SK-N-SH treated with all-trans-retinoic acid at 6 μM for 48 hours (cell line): ENCODE measurements around the gene SARS1.

ENCODE experiments used
- ATAC-seq: fragments of 200-7000 bp; cut with Tn5 transposase; 3 replicates; pipeline ENCODE4 v1.9.1; 2020; ENCODE audit warnings: mild to moderate bottlenecking, moderate library complexity
- ARNTL ChIP-seq: fragments of 450-650 bp; formaldehyde crosslinking; IDR thresholded peaks from 2 replicates; pipeline ENCODE4 v1.5.0; 2020; ENCODE audit warnings: low read depth, mild to moderate bottlenecking, moderate library complexity, borderline replicate concordance
- BACH2 ChIP-seq: fragments of 250-450 bp; sonication (Bioruptor Pico); IDR thresholded peaks from 2 replicates; pipeline ENCODE4 v1.9.0; 2021; ENCODE audit warnings: mild to moderate bottlenecking, borderline replicate concordance
- ESRRG ChIP-seq: fragments of 250-450 bp; sonication (Bioruptor Pico); IDR thresholded peaks from 2 replicates; pipeline ENCODE4 v1.6.1; 2021; ENCODE audit warnings: mild to moderate bottlenecking
- GLIS3 ChIP-seq: fragments of 250-450 bp; sonication (Bioruptor Pico); IDR thresholded peaks from 2 replicates; pipeline ENCODE4 v1.5.0; 2020; ENCODE audit warnings: mild to moderate bottlenecking, moderate library complexity
- ISL1 ChIP-seq: fragments of 250-450 bp; sonication (Bioruptor Pico); IDR thresholded peaks from 2 replicates; pipeline ENCODE4 v2.1.2; 2022; ENCODE audit warnings: mild to moderate bottlenecking, moderate library complexity
- OSR1 ChIP-seq: fragments of 250-450 bp; sonication (Bioruptor Pico); IDR thresholded peaks from 2 replicates; pipeline ENCODE4 v1.8.0; 2022; ENCODE audit warnings: moderate library complexity, mild to moderate bottlenecking, inconsistent platforms
- PPARA ChIP-seq: fragments of 250-450 bp; sonication (Bioruptor Pico); IDR thresholded peaks from 2 replicates; pipeline ENCODE4 v1.5.0; 2020; ENCODE audit warnings: mild to moderate bottlenecking, borderline replicate concordance
- RARB ChIP-seq: fragments of 250-450 bp; sonication (Bioruptor Pico); IDR thresholded peaks from 2 replicates; pipeline ENCODE4 v1.8.0; 2021; ENCODE audit warnings: mild to moderate bottlenecking, moderate library complexity
- SNAI2 ChIP-seq: fragments of 250-450 bp; sonication (Bioruptor Pico); IDR thresholded peaks from 2 replicates; pipeline ENCODE4 v1.5.0; 2020; ENCODE audit warnings: mild to moderate bottlenecking, moderate library complexity
- TCF4 ChIP-seq: fragments of 250-450 bp; sonication (Bioruptor Pico); IDR thresholded peaks from 2 replicates; pipeline ENCODE4 v1.8.0; 2021; ENCODE audit warnings: mild to moderate bottlenecking, moderate library complexity, borderline replicate concordance
- TOX ChIP-seq: fragments of 250-450 bp; sonication (Bioruptor Pico); IDR thresholded peaks from 2 replicates; pipeline ENCODE4 v1.8.0; 2021; ENCODE audit warnings: mild to moderate bottlenecking, moderate library complexity, borderline replicate concordance
- ZC3H10 ChIP-seq: fragments of 250-450 bp; sonication (Bioruptor Pico); IDR thresholded peaks from 2 replicates; pipeline ENCODE4 v1.5.1; 2021; ENCODE audit warnings: mild to moderate bottlenecking, moderate library complexity
- ZFP30 ChIP-seq: fragments of 450-650 bp; formaldehyde crosslinking; IDR thresholded peaks from 2 replicates; pipeline ENCODE4 v1.5.0; 2022; ENCODE audit warnings: mild to moderate bottlenecking, moderate library complexity
- ZNF565 ChIP-seq: fragments of 450-650 bp; formaldehyde crosslinking; conservative IDR thresholded peaks from 2 replicates; pipeline ENCODE4 v1.5.0; 2020; ENCODE audit warnings: low read depth, mild to moderate bottlenecking, moderate library complexity
- ZNF70 ChIP-seq: fragments of 450-650 bp; formaldehyde crosslinking; IDR thresholded peaks from 2 replicates; pipeline ENCODE4 v1.5.0; 2020; ENCODE audit warnings: mild to moderate bottlenecking, moderate library complexity
- ZNF8 ChIP-seq: fragments of 450-650 bp; formaldehyde crosslinking; IDR thresholded peaks from 2 replicates; pipeline ENCODE4 v1.5.0; 2020; ENCODE audit warnings: mild to moderate bottlenecking, moderate library complexity
- TF ChIP-seq, protein P1 (sequence below): fragments of 250-450 bp; sonication (Bioruptor Pico); IDR thresholded peaks from 2 replicates; pipeline ENCODE4 v1.5.1; 2021; ENCODE audit warnings: mild to moderate bottlenecking, moderate library complexity
- TF ChIP-seq, protein P2 (sequence below): fragments of 250-450 bp; sonication (Bioruptor Pico); IDR thresholded peaks from 2 replicates; pipeline ENCODE4 v1.5.1; 2020; ENCODE audit warnings: low read depth, mild to moderate bottlenecking, moderate library complexity
- TF ChIP-seq, protein P3 (sequence below): fragments of 250-450 bp; sonication (Bioruptor Pico); IDR thresholded peaks from 2 replicates; pipeline ENCODE4 v1.8.0; 2020; ENCODE audit warnings: mild to moderate bottlenecking, moderate library complexity, borderline replicate concordance
- TF ChIP-seq, protein P4 (sequence below): fragments of 250-450 bp; sonication (Bioruptor Pico); IDR thresholded peaks from 2 replicates; pipeline ENCODE4 v1.8.0; 2021; ENCODE audit warnings: low read depth, mild to moderate bottlenecking, moderate library complexity, borderline replicate concordance
- TF ChIP-seq, protein P5 (sequence below): fragments of 250-450 bp; sonication (Bioruptor Pico); IDR thresholded peaks from 2 replicates; pipeline ENCODE4 v1.5.0; 2020; ENCODE audit warnings: mild to moderate bottlenecking, moderate library complexity

The SARS1 gene

DNA sequence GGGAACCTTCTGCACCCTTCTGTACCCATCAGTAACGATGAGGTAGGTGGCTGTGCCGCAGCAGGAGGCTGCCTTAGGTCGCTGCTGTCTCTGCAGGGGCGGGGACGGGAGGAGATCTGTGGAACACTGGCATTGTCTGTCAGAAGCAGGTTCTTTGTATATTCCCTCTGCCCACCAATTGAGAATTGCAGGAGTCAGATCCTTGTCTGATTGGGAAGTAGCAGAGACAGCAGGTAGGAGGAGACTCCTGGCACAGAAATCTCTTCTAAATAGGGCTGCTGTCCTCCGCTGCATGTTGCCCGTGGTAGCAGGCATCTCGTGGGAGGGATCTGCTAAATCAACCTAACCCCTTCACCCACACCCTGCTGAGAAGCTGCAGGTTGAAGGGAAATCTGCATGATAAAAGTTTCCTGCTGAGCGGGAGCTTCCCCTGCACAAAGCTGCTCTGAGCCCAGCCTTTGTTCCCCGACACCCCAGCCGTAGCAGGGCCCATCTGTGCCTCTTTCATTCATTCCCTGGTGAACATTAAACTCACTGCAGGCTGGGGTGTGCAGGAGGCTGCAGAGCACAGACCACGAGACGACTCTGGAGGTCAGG lies 15.9 kb downstream of the SARS1 start:
- no peak for ATAC-seq
- TF ChIP-seq, protein P1, sequence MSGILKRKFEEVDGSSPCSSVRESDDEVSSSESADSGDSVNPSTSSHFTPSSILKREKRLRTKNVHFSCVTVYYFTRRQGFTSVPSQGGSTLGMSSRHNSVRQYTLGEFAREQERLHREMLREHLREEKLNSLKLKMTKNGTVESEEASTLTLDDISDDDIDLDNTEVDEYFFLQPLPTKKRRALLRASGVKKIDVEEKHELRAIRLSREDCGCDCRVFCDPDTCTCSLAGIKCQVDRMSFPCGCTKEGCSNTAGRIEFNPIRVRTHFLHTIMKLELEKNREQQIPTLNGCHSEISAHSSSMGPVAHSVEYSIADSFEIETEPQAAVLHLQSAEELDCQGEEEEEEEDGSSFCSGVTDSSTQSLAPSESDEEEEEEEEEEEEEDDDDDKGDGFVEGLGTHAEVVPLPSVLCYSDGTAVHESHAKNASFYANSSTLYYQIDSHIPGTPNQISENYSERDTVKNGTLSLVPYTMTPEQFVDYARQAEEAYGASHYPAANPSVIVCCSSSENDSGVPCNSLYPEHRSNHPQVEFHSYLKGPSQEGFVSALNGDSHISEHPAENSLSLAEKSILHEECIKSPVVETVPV (CRISPR knock-in tag) = no peak
- TF ChIP-seq TCF4 = no peak
- no peak for TF ChIP-seq ISL1 (CRISPR knock-in tag)
- TF ChIP-seq, protein P2, sequence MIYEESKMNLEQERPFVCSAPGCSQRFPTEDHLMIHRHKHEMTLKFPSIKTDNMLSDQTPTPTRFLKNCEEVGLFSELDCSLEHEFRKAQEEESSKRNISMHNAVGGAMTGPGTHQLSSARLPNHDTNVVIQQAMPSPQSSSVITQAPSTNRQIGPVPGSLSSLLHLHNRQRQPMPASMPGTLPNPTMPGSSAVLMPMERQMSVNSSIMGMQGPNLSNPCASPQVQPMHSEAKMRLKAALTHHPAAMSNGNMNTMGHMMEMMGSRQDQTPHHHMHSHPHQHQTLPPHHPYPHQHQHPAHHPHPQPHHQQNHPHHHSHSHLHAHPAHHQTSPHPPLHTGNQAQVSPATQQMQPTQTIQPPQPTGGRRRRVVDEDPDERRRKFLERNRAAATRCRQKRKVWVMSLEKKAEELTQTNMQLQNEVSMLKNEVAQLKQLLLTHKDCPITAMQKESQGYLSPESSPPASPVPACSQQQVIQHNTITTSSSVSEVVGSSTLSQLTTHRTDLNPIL (CRISPR knock-in tag) = no peak
- TF ChIP-seq RARB = no peak
- no peak for TF ChIP-seq ZNF8 (CRISPR knock-in tag)
- TF ChIP-seq, protein P3, sequence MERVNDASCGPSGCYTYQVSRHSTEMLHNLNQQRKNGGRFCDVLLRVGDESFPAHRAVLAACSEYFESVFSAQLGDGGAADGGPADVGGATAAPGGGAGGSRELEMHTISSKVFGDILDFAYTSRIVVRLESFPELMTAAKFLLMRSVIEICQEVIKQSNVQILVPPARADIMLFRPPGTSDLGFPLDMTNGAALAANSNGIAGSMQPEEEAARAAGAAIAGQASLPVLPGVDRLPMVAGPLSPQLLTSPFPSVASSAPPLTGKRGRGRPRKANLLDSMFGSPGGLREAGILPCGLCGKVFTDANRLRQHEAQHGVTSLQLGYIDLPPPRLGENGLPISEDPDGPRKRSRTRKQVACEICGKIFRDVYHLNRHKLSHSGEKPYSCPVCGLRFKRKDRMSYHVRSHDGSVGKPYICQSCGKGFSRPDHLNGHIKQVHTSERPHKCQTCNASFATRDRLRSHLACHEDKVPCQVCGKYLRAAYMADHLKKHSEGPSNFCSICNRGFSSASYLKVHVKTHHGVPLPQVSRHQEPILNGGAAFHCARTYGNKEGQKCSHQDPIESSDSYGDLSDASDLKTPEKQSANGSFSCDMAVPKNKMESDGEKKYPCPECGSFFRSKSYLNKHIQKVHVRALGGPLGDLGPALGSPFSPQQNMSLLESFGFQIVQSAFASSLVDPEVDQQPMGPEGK = no peak
- no peak for TF ChIP-seq ZFP30 (CRISPR knock-in tag)

DNA sequence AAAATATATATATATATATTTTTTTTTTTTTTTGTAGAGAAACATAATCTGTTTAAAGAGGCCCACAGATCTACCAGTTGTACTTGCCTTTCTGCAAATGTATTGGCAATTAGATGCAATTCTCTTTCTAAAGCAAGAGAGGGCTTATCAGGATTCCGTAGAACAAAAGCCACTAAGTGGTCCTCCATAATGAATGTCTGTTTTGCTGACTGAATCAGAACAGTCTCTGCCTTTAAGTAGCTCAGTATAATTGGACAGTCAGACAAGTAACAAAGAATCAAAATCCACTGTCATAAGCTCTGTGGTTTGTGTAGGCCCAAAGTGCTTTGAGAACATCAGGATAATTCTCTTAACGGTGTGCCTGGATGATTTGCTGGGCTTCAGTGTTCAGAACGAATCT lies 17.3 kb downstream of the SARS1 start:
- ATAC-seq = no peak
- TF ChIP-seq SNAI2 (CRISPR knock-in tag) = no peak
- no peak for TF ChIP-seq BACH2 (CRISPR knock-in tag)

DNA sequence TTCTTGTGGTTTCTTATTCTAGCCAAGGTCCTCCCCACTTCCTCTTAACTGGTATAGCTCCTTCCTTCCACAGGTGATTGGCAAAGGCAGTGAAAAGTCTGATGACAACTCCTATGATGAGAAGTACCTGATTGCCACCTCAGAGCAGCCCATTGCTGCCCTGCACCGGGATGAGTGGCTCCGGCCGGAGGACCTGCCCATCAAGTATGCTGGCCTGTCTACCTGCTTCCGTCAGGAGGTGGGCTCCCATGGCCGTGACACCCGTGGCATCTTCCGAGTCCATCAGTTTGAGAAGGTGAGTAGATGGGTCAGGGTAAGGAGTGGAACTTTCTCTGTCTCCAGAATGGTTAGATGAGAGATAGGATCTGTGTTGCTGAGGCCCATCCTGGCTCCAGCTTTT lies 21.4 kb downstream of the SARS1 start:
- ATAC-seq = no peak
- TF ChIP-seq ZC3H10 (CRISPR knock-in tag) (no peak), ZNF565 (CRISPR knock-in tag) (no peak), PPARA (CRISPR knock-in tag) (no peak), ISL1 (CRISPR knock-in tag) (no peak), GLIS3 (CRISPR knock-in tag) (no peak), RARB (no peak), ARNTL (CRISPR knock-in tag) (no peak), ZNF8 (CRISPR knock-in tag) (no peak), ZNF70 (CRISPR knock-in tag) (no peak), TOX (CRISPR knock-in tag) (no peak), ESRRG (no peak), BACH2 (CRISPR knock-in tag) (no peak), OSR1 (CRISPR knock-in tag) (no peak)
- TF ChIP-seq, protein P4, sequence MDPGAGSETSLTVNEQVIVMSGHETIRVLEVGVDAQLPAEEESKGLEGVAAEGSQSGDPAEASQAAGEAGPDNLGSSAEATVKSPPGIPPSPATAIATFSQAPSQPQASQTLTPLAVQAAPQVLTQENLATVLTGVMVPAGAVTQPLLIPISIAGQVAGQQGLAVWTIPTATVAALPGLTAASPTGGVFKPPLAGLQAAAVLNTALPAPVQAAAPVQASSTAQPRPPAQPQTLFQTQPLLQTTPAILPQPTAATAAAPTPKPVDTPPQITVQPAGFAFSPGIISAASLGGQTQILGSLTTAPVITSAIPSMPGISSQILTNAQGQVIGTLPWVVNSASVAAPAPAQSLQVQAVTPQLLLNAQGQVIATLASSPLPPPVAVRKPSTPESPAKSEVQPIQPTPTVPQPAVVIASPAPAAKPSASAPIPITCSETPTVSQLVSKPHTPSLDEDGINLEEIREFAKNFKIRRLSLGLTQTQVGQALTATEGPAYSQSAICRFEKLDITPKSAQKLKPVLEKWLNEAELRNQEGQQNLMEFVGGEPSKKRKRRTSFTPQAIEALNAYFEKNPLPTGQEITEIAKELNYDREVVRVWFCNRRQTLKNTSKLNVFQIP (CRISPR knock-in tag) = no peak
- TF ChIP-seq, protein P1 (CRISPR knock-in tag) = no peak
- TF ChIP-seq, protein P5, sequence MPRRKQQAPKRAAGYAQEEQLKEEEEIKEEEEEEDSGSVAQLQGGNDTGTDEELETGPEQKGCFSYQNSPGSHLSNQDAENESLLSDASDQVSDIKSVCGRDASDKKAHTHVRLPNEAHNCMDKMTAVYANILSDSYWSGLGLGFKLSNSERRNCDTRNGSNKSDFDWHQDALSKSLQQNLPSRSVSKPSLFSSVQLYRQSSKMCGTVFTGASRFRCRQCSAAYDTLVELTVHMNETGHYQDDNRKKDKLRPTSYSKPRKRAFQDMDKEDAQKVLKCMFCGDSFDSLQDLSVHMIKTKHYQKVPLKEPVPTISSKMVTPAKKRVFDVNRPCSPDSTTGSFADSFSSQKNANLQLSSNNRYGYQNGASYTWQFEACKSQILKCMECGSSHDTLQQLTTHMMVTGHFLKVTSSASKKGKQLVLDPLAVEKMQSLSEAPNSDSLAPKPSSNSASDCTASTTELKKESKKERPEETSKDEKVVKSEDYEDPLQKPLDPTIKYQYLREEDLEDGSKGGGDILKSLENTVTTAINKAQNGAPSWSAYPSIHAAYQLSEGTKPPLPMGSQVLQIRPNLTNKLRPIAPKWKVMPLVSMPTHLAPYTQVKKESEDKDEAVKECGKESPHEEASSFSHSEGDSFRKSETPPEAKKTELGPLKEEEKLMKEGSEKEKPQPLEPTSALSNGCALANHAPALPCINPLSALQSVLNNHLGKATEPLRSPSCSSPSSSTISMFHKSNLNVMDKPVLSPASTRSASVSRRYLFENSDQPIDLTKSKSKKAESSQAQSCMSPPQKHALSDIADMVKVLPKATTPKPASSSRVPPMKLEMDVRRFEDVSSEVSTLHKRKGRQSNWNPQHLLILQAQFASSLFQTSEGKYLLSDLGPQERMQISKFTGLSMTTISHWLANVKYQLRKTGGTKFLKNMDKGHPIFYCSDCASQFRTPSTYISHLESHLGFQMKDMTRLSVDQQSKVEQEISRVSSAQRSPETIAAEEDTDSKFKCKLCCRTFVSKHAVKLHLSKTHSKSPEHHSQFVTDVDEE = no peak
- TF ChIP-seq, protein P2 (CRISPR knock-in tag) = no peak
- TF ChIP-seq, protein P3 = no peak
